Type B pancreatic cell (in vitro differentiated cells): ENCODE data around the gene TXNL4A. TPM values are rescaled to one million over a fixed set of nuclear protein-coding genes. Genes with fewer than 3 reads are reported as not detected.
"Not testable (repeated sequence)": the region's sequence is repeated elsewhere in the genome, so short reads cannot be mapped to it uniquely, and the experiment has no call there.

Experiments
- DNase-seq: peaks from one replicate; pipeline ENCODE4 v3.0.0; 2021; ENCODE audit warnings: mixed read lengths; ENCODE audit not compliant: unreplicated experiment; ENCODE audit errors: extremely low spot score
- H3K27ac Mint-ChIP-seq: 2 replicates; pipeline ENCODE4 v1.8.0; 2021; ENCODE audit warnings: mild to moderate bottlenecking, mixed read lengths
- H3K27me3 Mint-ChIP-seq: 2 replicates; pipeline ENCODE4 v1.8.0; 2021; ENCODE audit warnings: mixed read lengths
- H3K36me3 Mint-ChIP-seq: 2 replicates; pipeline ENCODE4 v1.8.0; 2021; ENCODE audit warnings: mixed read lengths
- H3K4me1 Mint-ChIP-seq: one replicate; pipeline ENCODE4 v1.8.0; 2021; ENCODE audit warnings: mixed read lengths; ENCODE audit not compliant: unreplicated experiment
- H3K4me3 Mint-ChIP-seq: 2 replicates; pipeline ENCODE4 v1.8.0; 2021; ENCODE audit warnings: mild to moderate bottlenecking, mixed read lengths
- H3K9me3 Mint-ChIP-seq: 2 replicates; pipeline ENCODE4 v1.8.0; 2021; ENCODE audit warnings: mixed read lengths
- total RNA-seq: library from RNA; stranded (reverse); gene quantifications from 2 replicates; pipeline ENCODE4 v1.2.1, GENCODE V29; 2021; ENCODE audit warnings: low replicate concordance
- TF ChIP-seq, protein P1 (sequence below): fragments of 200-600 bp; sonication (generic); conservative IDR thresholded peaks from 2 replicates; pipeline ENCODE4 v1.5.0; 2021; ENCODE audit warnings: antibody characterized with exemption, mild to moderate bottlenecking

TXNL4A gene
- total RNA-seq, 1 donor from 2014 or later = 103 TPM

DNA sequence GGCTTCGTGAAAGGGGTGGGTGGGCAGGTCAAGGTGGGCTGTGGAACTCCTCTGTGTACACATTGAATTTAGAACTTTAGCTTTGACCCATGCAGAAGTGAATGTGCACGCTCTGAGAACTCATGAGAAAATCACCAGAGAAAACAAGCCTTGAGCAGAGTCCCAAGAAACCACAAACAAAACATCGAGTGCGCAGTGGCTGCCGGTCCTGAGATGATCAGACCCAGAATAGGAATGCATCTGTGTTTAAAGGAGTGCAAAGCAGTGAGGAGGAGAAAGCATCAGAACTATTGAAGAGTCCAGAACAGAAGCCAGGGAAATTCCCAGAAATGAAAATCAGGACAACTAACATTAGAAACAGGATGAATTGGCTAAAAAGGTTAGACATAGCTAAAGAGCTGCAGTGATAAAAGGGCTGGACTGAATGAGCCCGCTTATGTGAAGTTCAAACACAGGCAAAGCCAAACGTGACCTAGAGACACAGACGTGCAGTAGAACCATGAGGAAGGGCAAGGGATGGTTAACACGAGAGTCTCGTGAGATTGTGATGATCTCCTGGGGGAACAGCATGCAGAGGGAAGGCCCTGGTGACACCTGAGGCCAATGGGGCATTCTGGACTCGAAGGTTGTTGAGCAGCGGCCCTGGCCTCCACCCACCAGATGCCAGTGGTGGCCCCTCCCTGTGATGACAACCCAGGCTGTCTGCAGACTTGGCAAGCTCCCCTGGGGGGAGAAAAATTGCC lies 16.4 kb upstream of the TXNL4A start:
- no peak overlapping the region for H3K27ac Mint-ChIP-seq
- H3K4me1 Mint-ChIP-seq = no peaks in the 10 kb centered on the region
- no peak overlapping the region for H3K4me3 Mint-ChIP-seq
- peaks cover 11% of the 10 kb centered on the region for H3K9me3 Mint-ChIP-seq
- H3K36me3 Mint-ChIP-seq = peaks cover 11% of the 10 kb centered on the region
- no peak for DNase-seq
- TF ChIP-seq, protein P1, sequence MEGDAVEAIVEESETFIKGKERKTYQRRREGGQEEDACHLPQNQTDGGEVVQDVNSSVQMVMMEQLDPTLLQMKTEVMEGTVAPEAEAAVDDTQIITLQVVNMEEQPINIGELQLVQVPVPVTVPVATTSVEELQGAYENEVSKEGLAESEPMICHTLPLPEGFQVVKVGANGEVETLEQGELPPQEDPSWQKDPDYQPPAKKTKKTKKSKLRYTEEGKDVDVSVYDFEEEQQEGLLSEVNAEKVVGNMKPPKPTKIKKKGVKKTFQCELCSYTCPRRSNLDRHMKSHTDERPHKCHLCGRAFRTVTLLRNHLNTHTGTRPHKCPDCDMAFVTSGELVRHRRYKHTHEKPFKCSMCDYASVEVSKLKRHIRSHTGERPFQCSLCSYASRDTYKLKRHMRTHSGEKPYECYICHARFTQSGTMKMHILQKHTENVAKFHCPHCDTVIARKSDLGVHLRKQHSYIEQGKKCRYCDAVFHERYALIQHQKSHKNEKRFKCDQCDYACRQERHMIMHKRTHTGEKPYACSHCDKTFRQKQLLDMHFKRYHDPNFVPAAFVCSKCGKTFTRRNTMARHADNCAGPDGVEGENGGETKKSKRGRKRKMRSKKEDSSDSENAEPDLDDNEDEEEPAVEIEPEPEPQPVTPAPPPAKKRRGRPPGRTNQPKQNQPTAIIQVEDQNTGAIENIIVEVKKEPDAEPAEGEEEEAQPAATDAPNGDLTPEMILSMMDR = no peak
- H3K27me3 Mint-ChIP-seq = no peaks in the 10 kb centered on the region

DNA sequence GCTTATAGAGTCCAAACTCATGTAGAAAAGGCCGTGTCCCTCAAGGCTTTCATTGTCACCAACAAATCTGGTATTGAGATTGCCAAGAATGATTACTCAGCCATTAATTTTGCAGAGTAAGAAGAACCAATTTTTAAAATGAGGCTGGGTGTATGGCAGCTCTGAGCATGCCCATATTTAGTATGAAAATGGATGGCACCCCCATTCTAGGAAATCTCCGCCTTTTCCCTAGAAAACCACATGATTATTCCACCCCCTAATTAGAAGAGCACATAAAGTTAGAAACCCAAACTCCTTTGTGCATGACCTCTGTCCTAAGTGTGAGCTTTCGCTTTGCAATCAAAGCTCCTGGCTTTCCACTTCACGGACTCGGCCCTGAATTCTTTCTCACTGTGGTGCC lies 14.1 kb upstream of the TXNL4A start:
- Mint-ChIP-seq H3K4me3 (no peak overlapping the region), H3K36me3 (peaks cover 7% of the 10 kb centered on the region), H3K27me3 (no peaks in the 10 kb centered on the region), H3K9me3 (peaks cover 13% of the 10 kb centered on the region), H3K27ac (no peak overlapping the region), H3K4me1 (no peaks in the 10 kb centered on the region)
- no peak for DNase-seq
- TF ChIP-seq, protein P1 = no peak

DNA sequence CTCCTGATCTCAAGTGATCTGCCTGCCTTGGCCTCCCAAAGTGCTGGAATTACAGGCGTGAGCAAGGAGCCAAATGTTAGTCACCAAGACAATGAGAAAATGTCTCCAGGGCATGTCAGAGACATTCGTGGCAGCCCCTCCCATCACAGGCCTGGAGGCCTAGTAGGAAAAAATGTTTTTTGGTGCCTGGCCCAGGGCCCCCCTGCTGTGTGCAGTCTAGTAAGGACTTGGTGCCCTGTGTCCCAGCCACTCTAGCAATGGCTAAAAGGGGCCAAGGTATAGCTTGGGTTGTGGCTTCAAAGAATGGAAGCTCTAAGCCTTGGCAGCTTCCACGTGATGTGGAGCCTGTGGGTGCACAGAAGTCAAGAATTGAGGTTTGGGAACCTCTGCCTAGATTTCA lies 12.5 kb upstream of the TXNL4A start:
- DNase-seq = no peak
- TF ChIP-seq, protein P1 = no peak
- Mint-ChIP-seq H3K4me1 (no peaks in the 10 kb centered on the region), H3K36me3 (peaks cover 7% of the 10 kb centered on the region), H3K9me3 (peaks cover 13% of the 10 kb centered on the region), H3K27me3 (no peaks in the 10 kb centered on the region), H3K4me3 (no peak overlapping the region), H3K27ac (no peak overlapping the region)

DNA sequence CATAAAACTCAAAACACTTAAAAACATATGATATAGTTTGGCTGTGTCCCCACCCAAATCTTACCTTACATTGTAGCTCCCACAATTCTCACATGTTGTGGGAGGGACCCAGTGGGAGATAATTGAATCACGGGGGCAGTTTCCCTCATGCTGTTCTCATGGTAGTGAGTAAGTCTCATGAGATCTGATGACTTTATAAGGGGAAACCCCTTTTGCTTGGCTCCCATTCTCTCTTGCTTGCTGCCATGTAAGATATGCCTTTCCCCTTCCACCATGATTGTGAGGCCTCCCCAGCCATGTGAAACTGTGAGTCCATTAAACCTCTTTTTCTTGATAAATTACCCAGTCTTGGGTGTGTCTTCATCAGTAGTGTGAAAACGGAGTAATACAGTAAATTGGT lies 11.3 kb upstream of the TXNL4A start:
- not testable (repeated sequence) for H3K36me3 Mint-ChIP-seq, H3K27me3 Mint-ChIP-seq, H3K4me1 Mint-ChIP-seq, H3K4me3 Mint-ChIP-seq, H3K27ac Mint-ChIP-seq, DNase-seq
- H3K9me3 Mint-ChIP-seq = peaks cover 11% of the 10 kb centered on the region

DNA sequence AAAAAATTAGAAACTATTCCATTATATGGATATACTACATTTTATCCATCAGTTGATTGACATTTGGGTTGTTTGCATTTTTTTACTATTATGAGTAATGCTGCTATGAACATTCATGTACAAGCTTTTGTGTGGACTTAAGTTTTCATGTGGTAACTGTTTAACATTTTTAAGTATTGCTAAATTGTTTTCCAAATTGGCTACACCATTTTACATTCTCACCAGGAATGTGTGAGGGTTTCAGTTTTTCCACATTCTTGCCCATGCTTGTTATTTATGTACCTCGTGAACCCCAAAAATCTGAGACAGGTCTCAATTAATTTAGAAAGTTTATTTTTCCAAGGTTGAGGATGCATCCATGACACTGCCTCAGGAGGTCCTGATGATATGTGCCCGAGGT lies 3.1 kb upstream of the TXNL4A start:
- H3K4me3 Mint-ChIP-seq = no peak overlapping the region
- DNase-seq = no peak
- H3K36me3 Mint-ChIP-seq = no peaks in the 10 kb centered on the region
- H3K9me3 Mint-ChIP-seq = no peaks in the 10 kb centered on the region
- TF ChIP-seq, protein P1 = no peak
- peaks cover 12% of the 10 kb centered on the region for H3K4me1 Mint-ChIP-seq
- H3K27ac Mint-ChIP-seq = no peak overlapping the region
- no peaks in the 10 kb centered on the region for H3K27me3 Mint-ChIP-seq

DNA sequence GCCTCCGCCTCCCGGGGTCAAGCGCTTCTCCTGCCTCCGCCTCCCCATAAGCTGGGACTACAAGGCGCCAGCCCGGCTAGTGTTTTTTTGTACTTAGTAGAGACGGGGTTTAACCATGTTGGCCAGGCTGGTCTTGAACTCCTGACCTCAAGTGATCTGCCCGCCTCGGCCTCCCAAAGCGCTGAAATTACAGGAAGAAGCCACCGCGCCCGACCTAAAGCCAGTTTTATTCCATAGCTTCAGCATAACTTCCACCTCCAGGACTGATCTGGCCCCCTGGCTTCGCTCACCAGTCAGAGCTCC lies 783 bp upstream of the TXNL4A start:
- Mint-ChIP-seq H3K4me3 (peak overlapping the region; percentile 99), H3K27ac (peak overlapping the region; percentile 98), H3K36me3 (peaks cover 6% of the 10 kb centered on the region), H3K9me3 (no peaks in the 10 kb centered on the region), H3K4me1 (peaks cover 19% of the 10 kb centered on the region), H3K27me3 (no peaks in the 10 kb centered on the region)
- DNase-seq = no peak
- TF ChIP-seq, protein P1 = no peak
